Activated CD8-positive, alpha-beta T cell treated with anti-CD3 and anti-CD28 coated beads for 36 hours (primary cell): ENCODE measurements around the gene FNIP2. TPM values are rescaled to one million over a fixed set of nuclear protein-coding genes. Genes with fewer than 3 reads are reported as not detected.
"Not testable (repeated sequence)": the region's sequence is repeated elsewhere in the genome, so short reads cannot be mapped to it uniquely, and the experiment has no call there.

Experiments used
- ATAC-seq: fragments of 200-7000 bp; cut with Tn5 transposase; one replicate; pipeline ENCODE4 v1.10.0; 2021; ENCODE audit warnings: mild to moderate bottlenecking, moderate library complexity
- CTCF ChIA-PET: fragments of 350-600 bp; sonication (Branson Sonifier 250); formaldehyde crosslinking; loops from one replicate; lab custom pipeline; 2021; ENCODE audit warnings: antibody characterized with exemption; lab: Charles Lee
- POLR2A ChIA-PET: fragments of 350-600 bp; sonication (Branson Sonifier 250); formaldehyde crosslinking; loops from one replicate; lab custom pipeline; 2021; ENCODE audit warnings: antibody characterized with exemption; lab: Charles Lee
- DNase-seq: peaks from one replicate; pipeline ENCODE4 v3.0.0-alpha.2; 2020
- H3K27ac Mint-ChIP-seq: one replicate; pipeline ENCODE4 v1.8.0; 2021; ENCODE audit warnings: mild to moderate bottlenecking, mixed read lengths
- H3K27me3 Mint-ChIP-seq: one replicate; pipeline ENCODE4 v1.8.0; 2021; ENCODE audit warnings: mixed read lengths
- H3K36me3 Mint-ChIP-seq: one replicate; pipeline ENCODE4 v1.8.0; 2021; ENCODE audit warnings: low read depth, mixed read lengths
- H3K4me1 Mint-ChIP-seq: one replicate; pipeline ENCODE4 v1.8.0; 2021; ENCODE audit warnings: low read depth, mixed read lengths
- H3K4me3 Mint-ChIP-seq: one replicate; pipeline ENCODE4 v1.8.0; 2021; ENCODE audit warnings: mild to moderate bottlenecking, moderate library complexity, mixed read lengths
- H3K9me3 Mint-ChIP-seq: one replicate; pipeline ENCODE4 v1.8.0; 2021; ENCODE audit warnings: mixed read lengths
- intact Hi-C: fragments of 100-400 bp; cut with micrococcal nuclease; formaldehyde crosslinking; loops from one replicate; pipeline ENCODE4 v1.10.0; 2022
- total RNA-seq, 2 experiments: library from RNA; stranded (reverse); gene quantifications; one replicate each; pipeline ENCODE4 v1.2.3, GENCODE V29; 2021
- TF ChIP-seq, protein P1 (sequence below): fragments of 200-600 bp; IDR thresholded peaks from one replicate; pipeline ENCODE4 v1.8.0; 2022; ENCODE audit warnings: antibody characterized with exemption, mild to moderate bottlenecking

FNIP2 gene
- total RNA-seq, 2 experiments from 2014 or later, result 11.2 to 11.7 TPM

DNA sequence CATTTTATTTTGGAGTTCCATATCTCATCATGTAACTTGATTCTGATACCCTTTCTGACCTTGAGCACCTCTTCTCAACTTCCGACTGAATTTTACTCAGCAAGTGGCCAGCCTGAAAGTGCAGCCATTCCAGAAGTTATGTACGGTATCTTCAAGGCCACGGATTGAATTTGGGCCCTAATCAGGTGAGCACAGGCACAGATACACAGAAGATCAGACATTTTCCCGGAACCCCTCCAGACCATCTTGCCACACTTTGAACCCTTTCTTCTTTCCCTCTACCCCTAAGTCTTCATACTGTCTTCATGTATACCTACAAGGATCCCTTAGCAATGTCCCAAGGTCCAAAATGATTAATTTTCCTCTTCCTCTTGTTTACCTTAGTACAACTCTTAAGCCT lies 108.2 kb downstream of the FNIP2 start:
- Mint-ChIP-seq H3K27me3 (no peaks in the 10 kb centered on the region), H3K4me3 (no peak overlapping the region), H3K36me3 (peaks cover 42% of the 10 kb centered on the region), H3K9me3 (peaks cover 9% of the 10 kb centered on the region), H3K27ac (no peak overlapping the region), H3K4me1 (peaks cover 7% of the 10 kb centered on the region)
- ATAC-seq (no peak), DNase-seq (no peak)
- intact Hi-C loops, result no loop called here
- TF ChIP-seq, protein P1, sequence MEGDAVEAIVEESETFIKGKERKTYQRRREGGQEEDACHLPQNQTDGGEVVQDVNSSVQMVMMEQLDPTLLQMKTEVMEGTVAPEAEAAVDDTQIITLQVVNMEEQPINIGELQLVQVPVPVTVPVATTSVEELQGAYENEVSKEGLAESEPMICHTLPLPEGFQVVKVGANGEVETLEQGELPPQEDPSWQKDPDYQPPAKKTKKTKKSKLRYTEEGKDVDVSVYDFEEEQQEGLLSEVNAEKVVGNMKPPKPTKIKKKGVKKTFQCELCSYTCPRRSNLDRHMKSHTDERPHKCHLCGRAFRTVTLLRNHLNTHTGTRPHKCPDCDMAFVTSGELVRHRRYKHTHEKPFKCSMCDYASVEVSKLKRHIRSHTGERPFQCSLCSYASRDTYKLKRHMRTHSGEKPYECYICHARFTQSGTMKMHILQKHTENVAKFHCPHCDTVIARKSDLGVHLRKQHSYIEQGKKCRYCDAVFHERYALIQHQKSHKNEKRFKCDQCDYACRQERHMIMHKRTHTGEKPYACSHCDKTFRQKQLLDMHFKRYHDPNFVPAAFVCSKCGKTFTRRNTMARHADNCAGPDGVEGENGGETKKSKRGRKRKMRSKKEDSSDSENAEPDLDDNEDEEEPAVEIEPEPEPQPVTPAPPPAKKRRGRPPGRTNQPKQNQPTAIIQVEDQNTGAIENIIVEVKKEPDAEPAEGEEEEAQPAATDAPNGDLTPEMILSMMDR, result no peak
- CTCF ChIA-PET, result no interaction called here
- POLR2A ChIA-PET, result no interaction called here

GRCh38 chr4:158882142-158882541 lies 113.3 kb downstream of the FNIP2 start:
- H3K9me3 Mint-ChIP-seq, POLR2A ChIA-PET, H3K4me3 Mint-ChIP-seq, ATAC-seq, H3K27ac Mint-ChIP-seq, DNase-seq, CTCF ChIA-PET, intact Hi-C loops, H3K4me1 Mint-ChIP-seq, H3K27me3 Mint-ChIP-seq: not testable (repeated sequence)
- H3K36me3 Mint-ChIP-seq, result peaks cover 28% of the 10 kb centered on the region

- ChIA-PET CTCF (no interaction called here), POLR2A (interaction anchor here (0.7 kb wide), 1 partner anchor 20 kb away, joined by 3 read pairs; no protein-coding TSS in a partner anchor)
- Mint-ChIP-seq H3K4me1 (no peaks in the 10 kb centered on the region), H3K27ac (no peak overlapping the region), H3K36me3 (peaks cover 9% of the 10 kb centered on the region), H3K27me3 (no peaks in the 10 kb centered on the region), H3K9me3 (peaks cover under 1% of the 10 kb centered on the region), H3K4me3 (no peak overlapping the region)
- DNase-seq (no peak), ATAC-seq (no peak)
- intact Hi-C loops, result no loop called here
- TF ChIP-seq, protein P1, result no peak
Measured at GRCh38 chr4:158884280-158884679, 115.5 kb downstream of the FNIP2 start.

GRCh38 chr4:158885564-158885963 lies 116.7 kb downstream of the FNIP2 start:
- CTCF ChIA-PET, result no interaction called here
- H3K4me3 Mint-ChIP-seq, result no peak overlapping the region
- POLR2A ChIA-PET, result interaction anchor here (0.7 to 1.2 kb wide), 2 partner anchors 10 to 287 kb away, joined by 3 read pairs; no protein-coding TSS in a partner anchor
- no peak overlapping the region for H3K27ac Mint-ChIP-seq
- ATAC-seq (no peak), DNase-seq (no peak)
- H3K4me1 Mint-ChIP-seq, result no peaks in the 10 kb centered on the region
- H3K9me3 Mint-ChIP-seq, result no peaks in the 10 kb centered on the region
- H3K36me3 Mint-ChIP-seq, result no peaks in the 10 kb centered on the region
- TF ChIP-seq, protein P1, result no peak
- no peaks in the 10 kb centered on the region for H3K27me3 Mint-ChIP-seq
- intact Hi-C loops, result no loop called here

- H3K4me1 Mint-ChIP-seq, result no peaks in the 10 kb centered on the region
- ChIA-PET CTCF (no interaction called here), POLR2A (interaction anchor here (0.7 kb wide), 1 partner anchor 20 kb away, joined by 3 read pairs; no protein-coding TSS in a partner anchor)
- TF ChIP-seq, protein P1, result no peak
- H3K27ac Mint-ChIP-seq, result no peak overlapping the region
- H3K27me3 Mint-ChIP-seq, result no peaks in the 10 kb centered on the region
- H3K36me3 Mint-ChIP-seq, result peaks cover 3% of the 10 kb centered on the region
- ATAC-seq, result no peak
- H3K9me3 Mint-ChIP-seq, result no peaks in the 10 kb centered on the region
- no peak overlapping the region for H3K4me3 Mint-ChIP-seq
- intact Hi-C loops, result no loop called here
- DNase-seq, result no peak
Measured at GRCh38 chr4:158890294-158890693, 121.5 kb downstream of the FNIP2 start.
